Activated CD4-positive, alpha-beta T cell treated with anti-CD3 and anti-CD28 coated beads for 36 hours (primary cell): Measurements from ENCODE around the gene LCOR. TPM values are rescaled to one million over a fixed set of nuclear protein-coding genes. Genes with fewer than 3 reads are reported as not detected.
"Not testable (repeated sequence)": the region's sequence is repeated elsewhere in the genome, so short reads cannot be mapped to it uniquely, and the experiment has no call there.

Experiments used
- ATAC-seq: fragments of 200-7000 bp; cut with Tn5 transposase; one replicate; pipeline ENCODE4 v1.10.0; 2021; ENCODE audit warnings: mild to moderate bottlenecking, moderate library complexity
- CTCF ChIA-PET: fragments of 350-600 bp; sonication (Branson Sonifier 250); formaldehyde crosslinking; loops from one replicate; lab custom pipeline; 2021; ENCODE audit warnings: antibody characterized with exemption; lab: Charles Lee
- POLR2A ChIA-PET: fragments of 350-600 bp; sonication (Branson Sonifier 250); formaldehyde crosslinking; loops from one replicate; lab custom pipeline; 2021; ENCODE audit warnings: antibody characterized with exemption, inconsistent platforms; lab: Charles Lee
- DNase-seq: peaks from one replicate; pipeline ENCODE4 v3.0.0-alpha.2; 2020
- H3K27ac Mint-ChIP-seq: one replicate; pipeline ENCODE4 v1.8.0; 2021; ENCODE audit warnings: mixed read lengths
- H3K27me3 Mint-ChIP-seq: one replicate; pipeline ENCODE4 v1.8.0; 2021; ENCODE audit warnings: mixed read lengths
- H3K36me3 Mint-ChIP-seq: one replicate; pipeline ENCODE4 v1.8.0; 2021; ENCODE audit warnings: low read depth, mixed read lengths
- H3K4me1 Mint-ChIP-seq: one replicate; pipeline ENCODE4 v1.8.0; 2021; ENCODE audit warnings: mixed read lengths
- H3K4me3 Mint-ChIP-seq: one replicate; pipeline ENCODE4 v1.8.0; 2021; ENCODE audit warnings: mild to moderate bottlenecking, moderate library complexity, mixed read lengths
- H3K9me3 Mint-ChIP-seq: one replicate; pipeline ENCODE4 v1.8.0; 2021; ENCODE audit warnings: low read depth, mixed read lengths
- intact Hi-C, 2 experiments: fragments of 100-400 bp; cut with DNase I in 1 of 2; cut with micrococcal nuclease in 1 of 2; formaldehyde crosslinking; loops; one replicate each; pipeline versions ENCODE4 v1.14.2 to v1.15.1; 2022 to 2024; cut with DNase I, micrococcal nuclease
- total RNA-seq, 2 experiments: library from RNA; stranded (reverse); gene quantifications; one replicate each; pipeline ENCODE4 v1.2.3, GENCODE V29; 2021

The LCOR gene
- 10 to 100 TPM; 22.0 to 23.4 TPM for total RNA-seq

DNA sequence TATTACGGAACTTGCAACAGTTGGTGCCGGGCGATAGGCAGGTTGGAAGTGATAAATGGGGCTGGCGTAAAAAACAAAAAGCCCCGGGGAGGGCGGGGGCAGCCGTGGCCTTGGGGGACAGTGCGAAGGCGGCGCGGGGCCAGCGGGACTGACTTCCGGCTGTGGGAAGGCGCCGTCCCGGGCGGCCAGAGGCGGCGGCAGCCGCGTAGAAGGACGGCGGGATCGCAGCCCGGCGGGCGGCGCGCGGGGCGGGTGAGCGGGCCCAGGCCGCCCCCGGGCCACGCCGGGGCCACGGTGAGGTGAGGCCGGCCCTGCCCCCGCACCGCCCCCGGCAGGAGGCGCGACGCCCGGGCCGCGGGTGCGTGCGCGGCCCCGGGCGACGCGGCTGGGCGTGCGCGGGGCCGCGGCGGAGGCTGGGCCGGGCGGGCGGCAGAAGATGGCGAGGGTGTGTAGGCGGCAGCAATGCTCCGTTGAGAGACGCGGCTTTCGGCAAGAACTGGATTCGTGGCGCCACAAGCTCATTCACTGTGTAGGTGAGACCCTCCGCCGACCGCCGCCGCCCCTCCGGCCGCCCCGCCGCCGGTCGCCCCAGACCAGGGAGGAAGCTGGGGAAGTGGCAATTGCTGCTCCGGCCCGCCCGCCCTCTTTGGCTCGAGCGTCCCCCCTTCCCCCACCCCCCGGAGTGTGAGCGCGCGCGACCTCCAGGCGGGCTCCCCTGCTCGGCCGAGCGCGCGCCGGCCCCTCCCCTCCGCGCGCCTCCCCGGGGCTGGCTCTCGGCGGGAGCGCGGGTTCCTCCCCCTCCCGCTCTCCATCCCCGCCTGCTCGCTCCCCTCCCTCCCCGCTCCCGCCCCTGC, at the start of gene LCOR:
Gene LCOR, plus strand, starts transcription at position 432 of the 854 bp plus-strand sequence. CDS start 116,760 bp downstream, outside the sequence.
- Mint-ChIP-seq H3K9me3 (no peaks in the 10 kb centered on the region), H3K27ac (peak within 1 kb of the TSS; percentile 96), H3K36me3 (peaks cover 6% of the 10 kb centered on the region), H3K4me1 (peaks cover 49% of the 10 kb centered on the region), H3K4me3 (peak within 1 kb of the TSS; percentile 96), H3K27me3 (no peaks in the 10 kb centered on the region)
- CTCF ChIA-PET: interaction anchor here (2.1 kb wide), 1 partner anchor 11 kb away, joined by 7 read pairs; no protein-coding TSS in a partner anchor
- ATAC-seq (peak; percentile 71), DNase-seq (peak; percentile 91)
- POLR2A ChIA-PET: interaction anchor here (0.6 kb wide), 2 partner anchors 39 to 194 kb away, joined by 3 to 5 read pairs; no protein-coding TSS in a partner anchor
- intact Hi-C loops: loop anchor here (1.0 to 10.0 kb wide), 15 partner anchors 147 to 1300 kb away; partner anchors contain the start of genes ARHGAP19 (in 1 of the 2), CCNJ (in 1 of the 2), EXOSC1 (in 1 of the 2) and FRAT1 (in 1 of the 2)

DNA sequence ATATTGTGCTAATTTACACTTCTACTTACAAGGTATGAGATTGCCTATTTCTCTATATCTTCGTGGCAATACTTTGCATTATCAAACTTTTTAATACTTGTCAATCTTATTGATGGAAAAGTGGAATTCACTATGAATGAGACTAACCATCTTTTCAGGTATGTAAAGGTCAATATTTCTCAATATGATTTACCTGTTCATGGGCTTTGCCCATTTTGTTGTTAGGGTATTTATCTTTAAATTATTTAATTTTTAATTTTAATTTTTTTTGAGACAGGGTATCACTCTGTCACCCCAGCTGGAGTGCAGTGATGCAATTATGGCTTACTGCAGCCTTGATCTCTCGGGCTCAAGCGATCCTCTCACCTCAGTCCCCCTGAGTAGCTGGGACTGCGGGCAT, 47.8 kb upstream of the LCOR start:
- Mint-ChIP-seq H3K27me3 (no peaks in the 10 kb centered on the region), H3K36me3 (no peaks in the 10 kb centered on the region), H3K4me3 (no peak overlapping the region), H3K9me3 (no peaks in the 10 kb centered on the region), H3K4me1 (no peaks in the 10 kb centered on the region), H3K27ac (no peak overlapping the region)
- DNase-seq: no peak
- intact Hi-C loops: no loop called here
- ChIA-PET POLR2A (no interaction called here), CTCF (interaction anchor here (1.2 kb wide), 1 partner anchor 127 kb away, joined by 3 read pairs; no protein-coding TSS in a partner anchor)
- ATAC-seq: no peak

GRCh38 chr10:96789571-96790108, 42.5 kb upstream of the LCOR start:
- ATAC-seq: no peak
- POLR2A ChIA-PET: no interaction called here
- intact Hi-C loops: no loop called here
- CTCF ChIA-PET: interaction anchor here (0.8 kb wide), 1 partner anchor 46 kb away, joined by 3 read pairs; no protein-coding TSS in a partner anchor
- no peak for DNase-seq
- H3K36me3 Mint-ChIP-seq: no peaks in the 10 kb centered on the region
- no peaks in the 10 kb centered on the region for H3K4me1 Mint-ChIP-seq
- H3K27ac Mint-ChIP-seq: no peak overlapping the region
- no peak overlapping the region for H3K4me3 Mint-ChIP-seq
- peaks cover 16% of the 10 kb centered on the region for H3K27me3 Mint-ChIP-seq
- no peaks in the 10 kb centered on the region for H3K9me3 Mint-ChIP-seq

DNA sequence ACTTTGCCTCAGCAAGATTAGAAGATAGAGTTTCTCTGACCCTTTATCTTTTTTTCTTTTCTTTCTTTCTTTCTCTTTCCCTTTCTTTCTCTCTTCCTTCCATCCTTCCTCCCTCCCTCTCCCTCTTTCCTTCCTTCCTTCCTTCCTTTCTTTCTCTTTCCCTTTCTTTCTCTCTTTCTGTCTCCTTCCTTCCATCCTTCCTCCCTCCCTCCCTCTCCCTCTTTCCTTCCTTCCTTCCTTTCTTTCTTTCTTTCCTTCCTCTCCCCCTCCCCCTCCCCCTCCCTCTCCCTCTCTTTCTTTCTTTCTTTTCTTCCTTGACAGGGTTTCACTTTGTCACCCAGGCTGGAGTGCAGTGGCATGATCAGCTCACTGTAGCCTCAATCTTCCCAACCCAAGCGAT, 40.2 kb upstream of the LCOR start:
- Mint-ChIP-seq H3K27me3 (peaks cover 19% of the 10 kb centered on the region), H3K36me3 (no peaks in the 10 kb centered on the region), H3K4me1 (no peaks in the 10 kb centered on the region), H3K4me3 (no peak overlapping the region), H3K27ac (no peak overlapping the region), H3K9me3 (no peaks in the 10 kb centered on the region)
- CTCF ChIA-PET: interaction anchor here (0.7 kb wide), 1 partner anchor 496 kb away, joined by 4 read pairs; no protein-coding TSS in a partner anchor
- POLR2A ChIA-PET: no interaction called here
- no peak for DNase-seq
- ATAC-seq: no peak
- intact Hi-C loops: no loop called here

DNA sequence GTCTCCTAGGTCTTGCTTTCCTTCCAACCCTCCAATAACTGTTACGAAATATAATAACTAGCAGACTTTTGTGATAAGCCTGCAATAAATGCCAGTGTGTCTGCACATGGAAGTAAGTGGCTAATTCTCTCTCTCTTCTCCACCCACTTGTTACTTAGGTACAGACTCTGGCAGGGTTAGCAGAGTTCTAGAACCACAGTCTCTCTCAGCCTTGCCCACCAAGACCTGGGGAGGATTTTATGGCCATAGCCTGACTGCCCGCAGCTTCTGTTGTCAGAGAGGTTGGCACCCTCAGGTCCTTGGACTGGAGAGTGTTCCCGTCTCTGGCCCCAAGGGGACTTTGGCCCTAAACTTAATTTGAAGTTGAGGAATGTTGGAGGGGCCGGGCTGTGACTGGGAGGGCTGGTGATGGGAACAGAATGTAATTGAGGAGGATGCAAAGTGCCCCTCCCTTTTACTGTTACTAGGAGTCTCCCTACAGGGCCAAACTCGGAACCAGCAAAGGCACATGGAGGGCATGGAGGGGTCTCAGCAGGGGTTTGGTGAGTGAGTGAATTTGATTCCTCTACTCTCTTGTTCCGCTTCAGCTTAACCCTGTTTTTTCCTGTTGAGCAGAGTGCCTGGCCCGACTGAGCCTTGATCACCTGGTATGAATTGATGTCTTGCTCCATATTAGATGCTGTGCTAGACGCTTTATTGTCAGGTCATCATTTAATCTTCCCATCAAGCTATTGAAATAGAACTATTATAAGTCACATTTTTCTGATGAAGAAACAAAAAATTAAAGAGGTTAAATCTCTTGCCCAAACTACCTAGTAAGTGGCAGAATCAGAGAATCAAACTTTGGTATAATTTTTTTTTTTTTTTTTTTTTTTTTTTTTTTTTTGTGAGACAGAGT, 37.0 kb upstream of the LCOR start:
- H3K36me3 Mint-ChIP-seq: no peaks in the 10 kb centered on the region
- POLR2A ChIA-PET: no interaction called here
- CTCF ChIA-PET: interaction anchor here (1.5 kb wide), 1 partner anchor 231 kb away, joined by 3 read pairs; no protein-coding TSS in a partner anchor

GRCh38 chr10:96797485-96797884, 34.6 kb upstream of the LCOR start:
- Mint-ChIP-seq H3K4me1 (no peaks in the 10 kb centered on the region), H3K4me3 (no peak overlapping the region), H3K36me3 (no peaks in the 10 kb centered on the region), H3K9me3 (no peaks in the 10 kb centered on the region), H3K27ac (no peak overlapping the region), H3K27me3 (peaks cover 6% of the 10 kb centered on the region)
- ATAC-seq: no peak
- POLR2A ChIA-PET: no interaction called here
- intact Hi-C loops: no loop called here
- CTCF ChIA-PET: interaction anchor here (0.6 kb wide), 1 partner anchor 927 kb away, joined by 3 read pairs; no protein-coding TSS in a partner anchor
- DNase-seq: no peak

More for the DNA sequence above, 37.0 kb upstream of the LCOR start:
- intact Hi-C loops: no loop called here
- Mint-ChIP-seq H3K27me3 (peaks cover 19% of the 10 kb centered on the region), H3K9me3 (no peaks in the 10 kb centered on the region), H3K27ac (no peak overlapping the region), H3K4me3 (no peak overlapping the region), H3K4me1 (no peaks in the 10 kb centered on the region)
- DNase-seq: no peak
- no peak for ATAC-seq

DNA sequence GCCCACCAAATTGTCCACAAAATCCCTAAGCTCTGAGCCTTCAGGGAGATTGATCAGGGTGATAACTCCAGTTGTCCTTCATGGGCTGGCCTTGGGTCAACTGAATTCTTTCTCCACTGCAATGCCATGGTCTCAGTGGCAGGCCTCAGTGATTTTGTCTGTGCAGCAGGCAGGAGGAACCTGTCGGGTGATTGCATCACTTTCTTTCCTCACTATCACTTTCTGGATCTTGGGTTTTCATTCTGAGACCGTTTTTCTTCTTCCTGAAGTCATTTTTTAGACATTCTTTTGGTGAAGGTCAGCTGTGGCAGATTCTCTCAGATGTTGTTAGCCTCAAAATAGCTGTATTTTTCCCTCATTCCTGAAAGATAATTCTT, 28.8 kb upstream of the LCOR start:
- Mint-ChIP-seq H3K4me1 (no peaks in the 10 kb centered on the region), H3K4me3 (no peak overlapping the region), H3K27me3 (peaks cover 2% of the 10 kb centered on the region), H3K9me3 (no peaks in the 10 kb centered on the region), H3K36me3 (no peaks in the 10 kb centered on the region), H3K27ac (no peak overlapping the region)
- intact Hi-C loops: no loop called here
- POLR2A ChIA-PET: no interaction called here
- no peak for ATAC-seq
- CTCF ChIA-PET: no interaction called here
- DNase-seq: no peak

DNA sequence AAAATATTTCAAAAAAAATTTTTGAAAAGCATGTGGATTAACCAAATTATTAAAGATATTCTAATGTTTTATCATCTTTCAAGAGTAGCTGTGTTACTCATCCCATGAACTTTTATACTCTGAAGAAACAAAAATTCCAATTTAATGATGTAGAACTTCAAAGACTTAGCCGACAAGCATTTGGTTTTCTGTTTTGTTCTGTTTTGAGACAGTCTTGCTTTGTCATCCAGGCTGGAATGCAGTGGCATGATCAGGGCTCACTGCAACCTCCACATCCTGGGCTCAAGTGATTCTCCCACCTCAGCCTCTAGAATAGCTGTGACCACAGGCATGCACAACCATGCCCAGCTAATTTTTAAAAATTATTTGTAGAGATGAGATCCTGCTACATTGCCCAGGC, 17.8 kb upstream of the LCOR start:
- intact Hi-C loops: no loop called here
- no peaks in the 10 kb centered on the region for H3K4me1 Mint-ChIP-seq
- no peak overlapping the region for H3K4me3 Mint-ChIP-seq
- CTCF ChIA-PET: interaction anchor here (0.5 to 0.8 kb wide), 2 partner anchors 52 to 378 kb away, joined by 3 read pairs; no protein-coding TSS in a partner anchor
- POLR2A ChIA-PET: no interaction called here
- H3K36me3 Mint-ChIP-seq: no peaks in the 10 kb centered on the region
- DNase-seq (no peak), ATAC-seq (no peak)
- peaks cover 5% of the 10 kb centered on the region for H3K27me3 Mint-ChIP-seq
- no peaks in the 10 kb centered on the region for H3K9me3 Mint-ChIP-seq
- H3K27ac Mint-ChIP-seq: no peak overlapping the region

- CTCF ChIA-PET: interaction anchor here (0.7 kb wide), 1 partner anchor 170 kb away, joined by 3 read pairs; no protein-coding TSS in a partner anchor
- not testable (repeated sequence) for H3K4me3 Mint-ChIP-seq
Observed at GRCh38 chr10:96818971-96819370, 13.1 kb upstream of the LCOR start.

DNA sequence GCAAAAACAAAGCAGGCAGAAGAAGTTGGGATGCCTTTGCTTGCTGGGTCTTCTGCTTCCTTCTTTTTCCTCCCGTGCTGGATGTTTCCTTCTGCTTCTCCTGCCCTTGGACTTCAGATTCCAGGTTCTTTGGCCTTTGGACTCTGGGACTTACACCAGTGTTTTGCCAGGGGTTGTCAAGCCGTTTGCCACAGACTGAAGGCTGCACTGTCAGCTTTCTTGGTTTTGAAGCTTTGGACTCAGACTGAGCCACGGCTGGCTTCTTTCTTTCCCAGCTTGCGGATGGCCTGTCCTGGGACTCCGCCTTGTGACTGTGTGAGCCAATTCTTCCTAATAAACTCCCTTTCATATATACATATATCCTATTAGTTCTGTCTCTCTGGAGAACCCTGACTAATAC, 11.3 kb upstream of the LCOR start:
- intact Hi-C loops: no loop called here
- Mint-ChIP-seq H3K4me1 (no peaks in the 10 kb centered on the region), H3K4me3 (no peak overlapping the region), H3K36me3 (no peaks in the 10 kb centered on the region), H3K27me3 (no peaks in the 10 kb centered on the region), H3K9me3 (no peaks in the 10 kb centered on the region), H3K27ac (no peak overlapping the region)
- ATAC-seq: no peak
- ChIA-PET POLR2A (no interaction called here), CTCF (interaction anchor here (1.3 kb wide), 1 partner anchor 9 kb away, joined by 3 read pairs; no protein-coding TSS in a partner anchor)
- DNase-seq: no peak

More at GRCh38 chr10:96818971-96819370, 13.1 kb upstream of the LCOR start:
- H3K27ac Mint-ChIP-seq, H3K4me1 Mint-ChIP-seq, H3K27me3 Mint-ChIP-seq, DNase-seq, ATAC-seq, POLR2A ChIA-PET, intact Hi-C loops, H3K36me3 Mint-ChIP-seq, H3K9me3 Mint-ChIP-seq: not testable (repeated sequence)

- Mint-ChIP-seq H3K9me3 (no peaks in the 10 kb centered on the region), H3K27ac (no peak overlapping the region)
- ATAC-seq: no peak
Observed at GRCh38 chr10:96826438-96826837, 5.7 kb upstream of the LCOR start.

More at GRCh38 chr10:96826438-96826837, 5.7 kb upstream of the LCOR start:
- H3K36me3 Mint-ChIP-seq: no peaks in the 10 kb centered on the region
- H3K4me3 Mint-ChIP-seq: no peak overlapping the region
- peaks cover 15% of the 10 kb centered on the region for H3K4me1 Mint-ChIP-seq
- H3K27me3 Mint-ChIP-seq: no peaks in the 10 kb centered on the region
- intact Hi-C loops: no loop called here
- CTCF ChIA-PET: interaction anchor here (0.7 to 1.6 kb wide), 3 partner anchors 33 to 255 kb away, joined by 3 to 5 read pairs (median 3); no protein-coding TSS in a partner anchor
- no peak for DNase-seq
- POLR2A ChIA-PET: no interaction called here
